K562 (cell line): Measurements from ENCODE around the gene ANKRD33. TPM values are rescaled to one million over a fixed set of nuclear protein-coding genes. Genes with fewer than 3 reads are reported as not detected.
A peak's percentile ranks its signal among the peaks of the same experiment; 100 is the strongest.

Source experiments
- BCL6 ChIP-seq: fragments of 250-450 bp; sonication (Bioruptor Pico); IDR thresholded peaks from 2 replicates; pipeline ENCODE4 v1.4.0; 2020
- CAMTA2 ChIP-seq: fragments of 250-450 bp; sonication (Bioruptor Pico); conservative IDR thresholded peaks from 2 replicates; pipeline ENCODE4 v1.5.1; 2022
- FOS ChIP-seq: IDR thresholded peaks from 3 replicates; pipeline ENCODE4 v1.6.1; 2011; ENCODE audit not compliant: insufficient read length; ENCODE audit errors: extremely low read depth
- FUS ChIP-seq: fragments of 200-400 bp; formaldehyde crosslinking; optimal IDR thresholded peaks from 2 replicates; pipeline ENCODE3; 2017; ENCODE audit warnings: low read depth, low read length
- HDAC2 ChIP-seq: fragments of 450-650 bp; IDR thresholded peaks from 2 replicates; pipeline ENCODE4 v1.6.1; 2016; ENCODE audit warnings: mild to moderate bottlenecking
- HDGF ChIP-seq: fragments of 450-650 bp; IDR thresholded peaks from 2 replicates; pipeline ENCODE4 v1.6.1; 2016
- HSF4 ChIP-seq: fragments of 250-450 bp; sonication (Bioruptor Pico); IDR thresholded peaks from 2 replicates; pipeline ENCODE4 v2.1.2; 2022; ENCODE audit warnings: mild to moderate bottlenecking, moderate library complexity, borderline replicate concordance
- IRF1 ChIP-seq: sonication (generic); formaldehyde crosslinking; IDR thresholded peaks from 2 replicates; pipeline ENCODE4 v1.8.0; 2022; ENCODE audit warnings: missing genetic modification reagents, mild to moderate bottlenecking, borderline replicate concordance
- MAZ ChIP-seq, 2 experiments: fragments of 450-650 bp in 1 of 2; sonication (generic) in 1 of 2; formaldehyde crosslinking; IDR thresholded peaks in 1 of 2; conservative IDR thresholded peaks in 1 of 2; 2 replicates each; pipeline versions ENCODE4 v1.4.0 to v1.5.0; 2020; ENCODE audit warnings: mild to moderate bottlenecking in 1 of 2, missing genetic modification reagents in 1 of 2
- NCOR1 ChIP-seq: fragments of 450-650 bp; IDR thresholded peaks from 2 replicates; pipeline ENCODE4 v1.6.1; 2016; ENCODE audit warnings: mild to moderate bottlenecking, moderate library complexity
- NFE2L1 ChIP-seq: fragments of 450-650 bp; IDR thresholded peaks from 2 replicates; pipeline ENCODE4 v1.6.1; 2016; ENCODE audit warnings: missing genetic modification characterization, low read depth, mild to moderate bottlenecking, missing compliant biosample characterization, moderate library complexity, borderline replicate concordance
- PKNOX1 ChIP-seq: fragments of 450-650 bp; IDR thresholded peaks from 2 replicates; pipeline ENCODE4 v1.6.1; 2016
- RFX1 ChIP-seq: fragments of 450-650 bp; IDR thresholded peaks from 2 replicates; pipeline ENCODE4 v1.6.1; 2016; ENCODE audit warnings: mild to moderate bottlenecking, moderate library complexity
- SAFB2 ChIP-seq: fragments of 200-400 bp; formaldehyde crosslinking; IDR thresholded peaks from 2 replicates; pipeline ENCODE4 v1.6.1; 2018; ENCODE audit warnings: borderline replicate concordance, low read length, low read depth, moderate library complexity; ENCODE audit not compliant: severe bottlenecking
- SREBF2 ChIP-seq: sonication (generic); formaldehyde crosslinking; IDR thresholded peaks from 2 replicates; pipeline ENCODE4 v1.4.0; 2020; ENCODE audit warnings: mild to moderate bottlenecking, missing genetic modification reagents
- ZNF165 ChIP-seq: fragments of 250-450 bp; sonication (Bioruptor Pico); IDR thresholded peaks from 2 replicates; pipeline ENCODE4 v1.4.0; 2020; ENCODE audit warnings: borderline replicate concordance
- ZNF77 ChIP-seq: fragments of 250-450 bp; sonication (Bioruptor Pico); IDR thresholded peaks from 2 replicates; pipeline ENCODE4 v1.5.0; 2020
- ZNF785 ChIP-seq: fragments of 250-450 bp; sonication (Bioruptor Pico); IDR thresholded peaks from 2 replicates; pipeline ENCODE4 v1.4.0; 2020; ENCODE audit warnings: mild to moderate bottlenecking
- polyA plus RNA-seq, 8 experiments: library from polyadenylated mRNA; depleted of rRNA in 4 of 8; stranded (reverse) in 5 of 8; unstranded in 3 of 8; fragments of >200 nt; fragmentation: Nextera tagmentation in 2 of 8; fragmentation: Illumina TruSeq in 1 of 8; extraction: Ambion mirVana in 2 of 8; extraction: Trizol in 1 of 8; gene quantifications; 2 replicates each; pipeline versions ENCODE4 v1.2.1 to v1.2.3, GENCODE V29; 2011 to 2014; ENCODE audit warnings: inconsistent platforms in 1 of 8, missing spikeins in 1 of 8
- total RNA-seq, 7 experiments: library from RNA; depleted of rRNA in 6 of 7; stranded (reverse); fragments of >200 nt in 6 of 7; fragmentation: Illumina TruSeq in 2 of 7; extraction: Trizol in 2 of 7; gene quantifications; 2 replicates each; pipeline versions ENCODE4 v1.2.1 to v1.2.3, GENCODE V29; 2011 to 2021; ENCODE audit warnings: low replicate concordance in 1 of 7
- TF ChIP-seq, protein P1 (sequence below): fragments of 450-650 bp; IDR thresholded peaks from 2 replicates; pipeline ENCODE4 v1.6.1; 2016; ENCODE audit warnings: antibody characterized with exemption
- TF ChIP-seq, protein P2 (sequence below): IDR thresholded peaks from 3 replicates; pipeline ENCODE4 v1.6.1; 2011; ENCODE audit warnings: borderline replicate concordance, mild to moderate bottlenecking, moderate library complexity; ENCODE audit not compliant: insufficient read length; ENCODE audit errors: extremely low read depth

Gene ANKRD33
- total and polyA plus RNA-seq, 9 of the 15 experiments (the other 6 are each of a cell fraction or from before 2014, with no cell fraction given): 0.04 to 0.11 (median 0.07) TPM; not detected in 4

DNA sequence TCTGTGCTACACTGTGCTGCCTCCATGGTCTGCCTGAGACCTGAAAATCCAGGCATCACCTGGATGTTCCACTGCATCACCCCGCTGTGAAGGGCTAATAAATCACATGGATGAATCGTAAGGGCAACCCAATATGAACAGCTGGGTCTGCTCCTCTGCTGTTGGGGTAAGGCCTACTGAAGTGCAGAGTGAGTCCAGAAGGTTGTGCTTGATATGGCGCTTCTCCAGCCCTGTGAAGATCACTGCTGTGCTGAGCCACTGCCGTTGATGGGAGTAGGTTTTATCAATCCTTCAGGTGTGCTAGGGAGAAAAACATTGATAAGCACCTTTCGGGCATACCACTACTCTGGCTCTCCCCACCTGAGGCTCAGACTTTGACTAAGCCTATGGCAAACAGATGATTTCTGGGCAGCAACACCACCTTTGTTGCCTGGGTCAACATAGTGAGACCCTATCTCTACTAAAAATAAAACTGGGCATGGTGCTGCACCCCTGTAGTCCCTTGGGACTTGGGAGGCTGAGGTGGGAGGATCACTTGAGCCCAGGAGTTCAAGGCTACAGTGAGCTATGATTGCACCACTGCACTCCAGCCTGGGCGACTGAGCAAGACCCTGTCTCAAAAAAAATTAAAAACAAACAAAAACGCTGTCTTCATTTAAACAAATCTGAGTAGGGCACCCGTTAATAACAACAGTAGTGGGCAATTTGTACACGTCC lies 21.1 kb downstream of the ANKRD33 start (continued):
- TF ChIP-seq PKNOX1 (peak; percentile 36; the same call in 1 of the 2 replicates), ZNF77 (CRISPR knock-in tag) (no peak), IRF1 (CRISPR knock-in tag) (no peak), ZNF165 (no peak), NFE2L1 (tag) (no peak), MAZ (CRISPR knock-in tag; conservative IDR thresholded peaks at IDR 0.05 in 1 of 2, IDR thresholded peaks at IDR 0.05 in 1 of 2) (no peak), NCOR1 (peak; percentile 82), FUS (no peak), BCL6 (CRISPR knock-in tag) (no peak), CAMTA2 (no peak), HDAC2 (0 out of 2 replicates have a peak, but pooled peaks have one; percentile 37), RFX1 (no peak), HDGF (no peak), SREBF2 (CRISPR knock-in tag) (no peak), HSF4 (CRISPR knock-in tag) (no peak), SAFB2 (no peak), FOS (no peak), ZNF785 (no peak)
- TF ChIP-seq, protein P1, sequence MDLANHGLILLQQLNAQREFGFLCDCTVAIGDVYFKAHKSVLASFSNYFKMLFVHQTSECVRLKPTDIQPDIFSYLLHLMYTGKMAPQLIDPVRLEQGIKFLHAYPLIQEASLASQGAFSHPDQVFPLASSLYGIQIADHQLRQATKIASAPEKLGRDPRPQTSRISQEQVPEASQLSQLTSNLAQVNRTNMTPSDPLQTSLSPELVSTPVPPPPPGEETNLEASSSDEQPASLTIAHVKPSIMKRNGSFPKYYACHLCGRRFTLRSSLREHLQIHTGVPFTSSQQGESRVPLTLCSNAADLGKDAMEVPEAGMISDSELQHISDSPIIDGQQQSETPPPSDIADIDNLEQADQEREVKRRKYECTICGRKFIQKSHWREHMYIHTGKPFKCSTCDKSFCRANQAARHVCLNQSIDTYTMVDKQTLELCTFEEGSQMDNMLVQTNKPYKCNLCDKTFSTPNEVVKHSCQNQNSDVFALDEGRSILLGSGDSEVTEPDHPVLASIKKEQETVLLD: peak; percentile 16; the same call in 1 of the 2 replicates
- TF ChIP-seq, protein P2, sequence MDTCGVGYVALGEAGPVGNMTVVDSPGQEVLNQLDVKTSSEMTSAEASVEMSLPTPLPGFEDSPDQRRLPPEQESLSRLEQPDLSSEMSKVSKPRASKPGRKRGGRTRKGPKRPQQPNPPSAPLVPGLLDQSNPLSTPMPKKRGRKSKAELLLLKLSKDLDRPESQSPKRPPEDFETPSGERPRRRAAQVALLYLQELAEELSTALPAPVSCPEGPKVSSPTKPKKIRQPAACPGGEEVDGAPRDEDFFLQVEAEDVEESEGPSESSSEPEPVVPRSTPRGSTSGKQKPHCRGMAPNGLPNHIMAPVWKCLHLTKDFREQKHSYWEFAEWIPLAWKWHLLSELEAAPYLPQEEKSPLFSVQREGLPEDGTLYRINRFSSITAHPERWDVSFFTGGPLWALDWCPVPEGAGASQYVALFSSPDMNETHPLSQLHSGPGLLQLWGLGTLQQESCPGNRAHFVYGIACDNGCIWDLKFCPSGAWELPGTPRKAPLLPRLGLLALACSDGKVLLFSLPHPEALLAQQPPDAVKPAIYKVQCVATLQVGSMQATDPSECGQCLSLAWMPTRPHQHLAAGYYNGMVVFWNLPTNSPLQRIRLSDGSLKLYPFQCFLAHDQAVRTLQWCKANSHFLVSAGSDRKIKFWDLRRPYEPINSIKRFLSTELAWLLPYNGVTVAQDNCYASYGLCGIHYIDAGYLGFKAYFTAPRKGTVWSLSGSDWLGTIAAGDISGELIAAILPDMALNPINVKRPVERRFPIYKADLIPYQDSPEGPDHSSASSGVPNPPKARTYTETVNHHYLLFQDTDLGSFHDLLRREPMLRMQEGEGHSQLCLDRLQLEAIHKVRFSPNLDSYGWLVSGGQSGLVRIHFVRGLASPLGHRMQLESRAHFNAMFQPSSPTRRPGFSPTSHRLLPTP: no peak
